ENCODE results near the gene LKAAEAR1. TPM values are rescaled to one million over a fixed set of nuclear protein-coding genes. Genes with fewer than 3 reads are reported as not detected.

The LKAAEAR1 gene
- polyA plus RNA-seq, 1 donor = not detected

GRCh38 chr20:64111841-64112641 lies 27.8 kb upstream of the LKAAEAR1 start:
- DNase-seq = no peak

GRCh38 chr20:64110411-64111068 lies 26.3 kb upstream of the LKAAEAR1 start:
- DNase-seq = no peak

GRCh38 chr20:64109831-64110391 lies 25.7 kb upstream of the LKAAEAR1 start:
- DNase-seq = no peak

- DNase-seq = no peak
These were observed 24.8 kb upstream of the LKAAEAR1 start for GRCh38 chr20:64108731-64109681.

- no peak for DNase-seq
These were observed 23.7 kb upstream of the LKAAEAR1 start for GRCh38 chr20:64107736-64108457.

GRCh38 chr20:64106981-64107735 lies 23.0 kb upstream of the LKAAEAR1 start, which contains the start of gene NPBWR2:
Gene NPBWR2 (minus strand): TSS chr20:64107565. CDS start chr20:64106831, 734 bp downstream.
- no peak for DNase-seq

GRCh38 chr20:64106435-64106961 lies 22.3 kb upstream of the LKAAEAR1 start:
- no peak for DNase-seq

GRCh38 chr20:64105846-64106434 lies 21.7 kb upstream of the LKAAEAR1 start:
- DNase-seq = no peak

- no peak for DNase-seq
These were observed 20.7 kb upstream of the LKAAEAR1 start for GRCh38 chr20:64104667-64105451.

GRCh38 chr20:64103871-64104666 lies 19.9 kb upstream of the LKAAEAR1 start:
- DNase-seq = no peak

- no peak for DNase-seq
These were observed 18.6 kb upstream of the LKAAEAR1 start for GRCh38 chr20:64102647-64103354.

- no peak for DNase-seq
These were observed 17.8 kb upstream of the LKAAEAR1 start for GRCh38 chr20:64101731-64102621.

GRCh38 chr20:64100946-64101688 lies 16.9 kb upstream of the LKAAEAR1 start:
- DNase-seq = no peak

- no peak for DNase-seq
These were observed 16.3 kb upstream of the LKAAEAR1 start for GRCh38 chr20:64100566-64100888.

GRCh38 chr20:64099880-64100565 lies 15.8 kb upstream of the LKAAEAR1 start:
- DNase-seq = no peak

All from left kidney (tissue), 2 donors.